GM21526 (cell line): ENCODE results near the gene CDSN.

Experiments
- ATAC-seq: cut with Tn5 transposase; IDR thresholded peaks from one replicate; pipeline ENCODE4 v1.9.1; 2021; ENCODE audit warnings: moderate library complexity; ENCODE audit not compliant: unreplicated experiment, low FRiP score

The CDSN gene

DNA sequence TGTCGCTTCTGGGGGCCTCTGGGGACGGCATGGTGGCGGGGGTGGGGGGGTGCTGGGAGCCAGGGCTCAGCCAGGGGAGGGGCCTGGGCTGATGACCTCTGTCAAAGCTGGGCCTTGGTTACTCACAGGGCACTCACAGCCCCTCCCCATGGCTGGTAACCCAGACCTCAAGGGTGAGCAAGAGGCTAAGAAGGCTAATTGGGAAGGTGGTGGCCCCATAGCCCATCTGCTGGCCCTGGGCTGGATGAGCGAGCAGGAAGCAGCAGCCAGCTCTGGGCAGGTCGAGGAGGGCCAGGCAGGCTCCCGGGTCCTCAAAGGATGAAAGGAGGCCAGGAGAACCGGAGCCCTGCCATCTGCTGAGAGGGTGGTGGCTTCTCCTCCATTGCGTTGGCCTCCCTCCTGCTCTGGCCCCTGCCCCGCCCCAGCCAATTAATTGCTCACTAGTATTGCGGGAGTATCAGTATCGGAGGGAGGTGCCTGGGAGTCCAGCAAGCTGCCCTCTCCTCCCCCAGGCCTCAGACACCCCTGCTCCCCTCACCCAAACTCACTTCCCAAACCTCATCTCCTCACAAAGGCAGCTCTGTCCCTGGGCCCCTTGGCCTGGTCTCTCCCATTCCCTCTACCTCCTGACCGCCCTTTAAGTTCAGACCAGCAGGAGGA is 1.0 kb upstream of the CDSN start:
- ATAC-seq = no peak

DNA sequence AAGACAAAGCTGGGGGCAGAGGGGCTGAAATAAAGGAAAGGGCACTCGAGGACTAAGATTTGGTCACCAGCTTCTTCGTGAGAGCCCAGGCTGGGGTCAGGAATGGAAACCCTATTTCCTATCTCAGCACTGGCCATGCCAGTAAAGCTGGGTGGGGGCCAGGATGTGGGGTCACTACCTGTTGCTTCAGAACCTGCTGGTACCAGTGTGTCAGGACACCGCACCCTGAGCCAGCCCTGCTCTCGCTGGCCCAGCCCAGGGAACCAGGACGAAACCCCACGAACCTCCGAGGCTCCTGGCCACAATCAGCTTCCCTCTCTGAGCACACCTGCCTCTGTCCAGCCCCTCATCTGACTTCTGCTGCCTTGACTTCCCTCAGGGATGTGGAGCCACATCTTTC is 2.1 kb downstream of the CDSN start:
- no peak for ATAC-seq

DNA sequence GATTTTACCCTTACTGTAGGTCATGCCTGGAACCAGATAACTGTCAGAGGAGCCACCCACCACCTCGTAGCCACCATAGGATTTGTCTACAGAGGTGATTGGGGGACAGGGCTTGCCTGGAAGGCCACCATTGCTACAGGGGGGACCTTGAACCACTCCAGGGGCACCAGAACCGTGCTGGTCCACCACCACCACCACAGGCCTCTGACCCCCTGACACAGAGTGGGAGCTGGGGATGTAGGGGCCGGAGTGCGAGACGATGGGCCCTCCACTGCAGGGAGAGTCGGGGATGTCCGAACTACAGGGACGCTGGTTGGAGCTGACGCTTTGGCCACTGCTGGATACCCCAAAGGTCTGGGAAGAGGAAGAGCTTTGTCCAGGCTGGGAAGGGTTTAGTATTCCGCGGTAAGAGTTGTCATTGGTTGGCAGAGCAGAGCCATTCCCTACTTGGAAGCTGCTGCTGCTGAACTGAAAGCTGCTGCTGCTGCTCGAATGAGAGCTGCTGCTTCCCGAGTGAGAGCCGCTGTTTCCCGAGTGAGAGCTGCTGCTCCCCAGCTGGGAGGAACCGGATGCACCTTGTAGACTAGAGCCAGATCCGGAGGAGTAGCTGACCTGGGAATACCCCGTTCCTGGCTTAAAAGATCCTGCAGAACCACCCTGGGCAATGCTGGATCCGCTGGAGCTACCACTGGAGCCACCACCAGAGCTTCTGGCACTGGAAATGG is 3.4 kb downstream of the CDSN start:
- ATAC-seq = no peak

DNA sequence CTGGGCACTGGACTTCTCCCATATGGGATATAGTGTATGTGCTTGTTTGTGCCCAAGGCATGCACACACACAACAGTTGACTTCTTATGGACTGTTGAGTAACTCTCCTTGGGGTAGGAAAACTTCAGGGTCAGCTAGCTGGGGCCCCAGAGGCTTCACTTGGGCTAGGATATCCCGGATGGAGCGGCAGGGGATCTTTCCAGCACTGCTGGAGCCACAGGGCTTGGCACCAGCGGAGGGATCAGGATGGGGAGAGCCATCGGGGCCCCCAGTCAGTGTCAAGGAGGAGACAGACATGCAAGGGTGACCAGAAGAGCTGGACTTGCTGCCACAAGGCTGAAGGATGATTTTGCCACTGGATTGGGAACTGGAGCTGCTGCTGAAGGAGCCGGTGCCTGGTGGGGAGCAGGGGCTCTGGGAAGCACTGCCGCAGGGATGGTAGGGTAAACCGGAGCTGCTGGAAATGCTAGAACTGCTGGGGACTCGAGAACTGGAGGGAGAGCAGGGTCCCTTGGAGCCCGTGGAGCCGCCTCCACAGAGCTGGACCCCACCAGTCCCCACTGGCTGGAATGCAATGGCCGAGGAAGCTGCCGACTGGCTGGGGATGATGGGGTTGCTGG is 4.2 kb downstream of the CDSN start:
- ATAC-seq = no peak

DNA sequence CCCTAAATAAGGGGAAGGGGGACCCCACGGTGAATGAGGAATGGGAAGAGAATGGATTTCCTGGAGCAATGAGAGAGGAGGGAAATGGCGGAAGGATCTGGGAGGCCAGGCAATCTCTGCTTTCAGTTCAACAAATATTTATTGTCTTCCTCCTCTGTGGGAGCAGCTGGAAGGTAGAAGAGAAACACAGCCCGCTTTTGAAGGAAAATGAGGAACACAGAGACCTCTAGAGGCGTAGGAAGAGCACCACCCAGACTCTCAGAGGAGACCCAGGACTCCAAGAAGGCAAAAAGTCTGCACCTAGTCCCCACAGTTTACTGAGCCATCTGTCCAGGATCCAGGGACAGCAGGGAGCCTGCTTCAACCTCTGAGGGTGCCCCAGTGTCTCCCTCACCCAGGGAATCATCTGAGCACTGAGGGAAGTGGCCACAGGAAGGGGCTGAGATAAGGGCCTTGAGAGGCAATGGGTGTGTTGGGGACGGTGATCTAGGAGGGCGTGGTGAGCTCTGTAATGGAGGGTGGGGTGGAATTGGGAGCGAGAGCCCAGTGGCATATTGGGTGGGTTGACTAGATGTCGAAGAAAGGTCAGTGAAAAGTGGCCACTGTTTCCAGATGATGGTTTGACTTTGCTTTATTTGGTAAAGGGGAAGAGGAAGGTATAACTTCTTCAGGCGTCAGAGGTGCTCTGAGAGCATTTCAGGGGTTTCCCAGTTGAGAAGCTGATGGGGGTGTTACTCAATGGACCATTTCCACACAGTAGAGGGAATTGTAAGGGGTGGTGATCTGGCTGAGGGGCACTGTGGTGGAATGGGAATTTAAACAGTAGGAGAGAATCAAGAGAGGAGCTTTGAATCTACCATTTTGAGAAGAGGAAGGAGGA is 5.0 kb downstream of the CDSN start:
- no peak for ATAC-seq

DNA sequence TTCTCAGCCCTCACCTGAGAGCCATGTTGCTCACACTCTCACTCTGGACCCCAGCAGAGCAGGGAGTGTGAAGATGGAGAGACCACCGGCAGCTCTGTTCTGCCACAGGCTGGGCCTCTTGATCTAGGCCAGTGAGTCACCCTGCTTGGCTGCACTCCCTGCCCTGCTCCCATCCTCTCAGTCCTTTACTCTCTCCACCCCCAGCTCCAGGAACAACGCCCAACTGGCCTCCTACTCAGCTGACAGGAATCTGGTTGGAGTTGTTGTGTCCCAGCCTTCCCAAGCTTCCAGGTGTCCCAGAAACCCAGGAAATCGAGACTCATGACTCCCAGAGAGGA is 5.7 kb downstream of the CDSN start, which contains the start of gene PSORS1C1:
Gene PSORS1C1 (plus strand): TSS at position 260 of the 338 bp plus-strand sequence. CDS start 14,833 bp downstream, outside the sequence.
- no peak for ATAC-seq

DNA sequence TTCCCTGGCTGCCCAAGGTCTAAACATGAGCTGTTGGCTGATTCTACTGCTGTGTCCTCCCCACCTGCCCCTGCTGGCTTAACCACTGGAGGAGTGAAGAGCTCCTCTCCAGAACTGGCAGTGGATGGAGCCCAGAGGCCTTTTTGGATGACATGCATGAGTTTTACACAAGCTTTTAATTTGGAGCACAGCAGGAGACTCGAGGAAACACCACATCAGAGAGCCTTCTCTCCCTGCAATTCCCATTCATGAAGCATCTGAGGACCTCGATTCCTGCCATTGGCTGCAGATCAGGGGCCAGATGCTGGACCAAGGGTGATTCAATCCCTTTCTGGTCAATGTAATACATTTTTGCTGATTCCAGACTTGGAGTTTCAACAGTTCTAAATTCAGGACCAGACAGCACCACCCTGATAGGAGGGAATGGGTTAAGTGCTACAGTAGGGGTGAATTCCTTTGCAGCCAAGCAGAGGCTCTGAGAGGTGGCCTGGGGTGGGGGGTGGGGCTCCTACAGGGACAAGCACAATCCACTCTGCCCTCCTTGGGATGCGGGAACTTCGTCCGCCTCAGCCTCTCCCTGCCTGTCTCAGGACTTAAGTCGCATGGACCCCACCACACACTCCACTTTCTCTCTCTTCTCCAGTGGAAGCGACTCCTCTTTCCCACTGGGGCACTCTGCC is 6.2 kb downstream of the CDSN start:
- ATAC-seq = no peak

DNA sequence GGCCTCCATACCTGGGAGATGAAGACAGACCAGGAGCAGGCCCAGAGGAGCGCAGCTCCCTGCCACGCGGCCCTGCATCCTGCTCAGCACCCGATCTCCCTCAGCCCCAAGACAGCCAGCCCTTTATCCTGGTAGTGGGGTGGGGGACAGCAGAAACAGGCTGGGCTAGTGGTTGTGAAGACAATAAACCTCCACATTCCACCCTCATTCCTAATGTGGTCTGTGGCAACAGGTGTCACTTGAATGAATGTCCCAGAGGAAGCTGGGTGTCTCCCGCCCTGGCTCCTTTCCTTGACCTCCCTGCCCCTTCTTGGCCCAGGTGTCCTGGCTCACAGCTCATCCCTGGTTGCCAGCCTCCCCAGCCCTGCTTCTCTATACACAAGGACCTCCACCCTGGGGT is 7.8 kb downstream of the CDSN start, which contains the start of gene C6orf15:
Gene C6orf15 (minus strand): TSS at position 98 of the 400 bp plus-strand sequence. CDS start 20 bp downstream, at position 78.
- no peak for ATAC-seq

DNA sequence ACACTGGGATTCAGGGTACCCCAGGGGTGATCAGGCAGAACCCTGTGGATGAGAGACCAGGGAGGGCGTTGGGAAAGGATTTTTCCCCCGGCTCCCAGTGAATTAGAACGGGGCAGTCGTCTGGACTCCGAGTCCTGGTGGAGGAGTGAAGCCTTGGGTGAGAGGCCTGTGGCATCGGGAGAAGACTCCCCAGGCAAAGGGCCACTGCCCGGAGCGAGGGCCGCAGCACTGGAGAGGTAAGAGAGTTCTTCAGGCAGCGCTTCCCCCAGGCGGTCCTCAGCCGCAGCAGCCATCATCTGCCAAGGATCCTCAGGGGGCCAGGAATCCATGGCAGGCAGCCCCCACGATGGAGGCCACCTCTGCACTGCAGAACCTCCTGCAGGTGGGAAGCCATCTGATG is 8.5 kb downstream of the CDSN start:
- no peak for ATAC-seq

DNA sequence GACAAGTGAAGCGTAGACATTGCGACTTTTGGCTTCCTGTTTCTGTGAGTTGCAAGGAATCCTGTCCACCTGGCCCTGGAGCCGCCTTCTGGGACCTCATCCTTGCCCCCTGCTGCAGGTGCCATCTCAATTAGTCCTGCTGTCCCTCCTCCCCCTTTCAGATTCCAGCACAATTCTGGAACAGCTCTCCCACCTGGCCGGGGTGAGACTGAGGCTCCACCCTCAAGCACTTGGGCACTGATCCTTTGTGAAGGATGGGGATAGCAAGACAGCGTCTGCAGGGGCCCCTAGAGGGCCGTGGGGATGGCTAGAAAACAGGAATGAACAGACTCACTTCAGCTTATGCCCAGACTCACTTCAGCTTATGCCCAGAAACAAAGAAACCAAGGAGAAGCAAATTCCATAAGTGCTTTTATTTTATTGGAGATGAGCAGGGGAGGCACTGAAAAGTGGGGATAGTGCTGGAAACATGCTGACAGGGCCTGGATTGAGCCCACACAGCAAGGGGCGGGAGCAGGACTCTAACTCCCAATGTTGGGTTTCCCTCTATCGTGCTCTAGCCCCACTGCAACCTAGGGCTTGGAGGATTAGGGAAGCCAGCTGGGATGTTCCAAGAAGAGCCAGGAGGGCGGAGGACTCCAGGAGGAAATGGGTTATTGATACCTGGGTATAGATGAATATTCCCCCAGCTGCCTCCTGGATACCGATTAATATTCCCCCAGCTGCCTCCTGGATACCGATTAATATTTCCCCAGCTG is 9.2 kb downstream of the CDSN start:
- ATAC-seq = no peak

DNA sequence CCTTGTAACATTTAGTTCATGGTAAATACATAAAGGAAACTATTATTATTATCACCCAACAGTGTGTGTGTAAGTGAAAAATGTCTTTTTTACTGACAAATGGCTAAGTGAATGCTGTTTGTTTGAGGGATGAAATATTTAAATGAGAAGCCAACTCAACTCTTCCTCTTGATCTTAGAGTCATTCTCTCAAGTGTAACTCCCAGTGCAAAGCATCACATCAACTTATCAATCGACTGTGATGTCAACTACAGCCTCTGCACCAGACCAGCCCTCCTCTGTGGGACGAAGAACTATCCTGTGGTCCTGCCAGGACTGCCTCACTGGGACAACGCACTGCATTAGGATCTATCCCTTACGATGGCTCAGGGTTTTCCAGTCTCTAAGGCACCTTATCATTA is 13.2 kb downstream of the CDSN start:
- ATAC-seq = no peak

DNA sequence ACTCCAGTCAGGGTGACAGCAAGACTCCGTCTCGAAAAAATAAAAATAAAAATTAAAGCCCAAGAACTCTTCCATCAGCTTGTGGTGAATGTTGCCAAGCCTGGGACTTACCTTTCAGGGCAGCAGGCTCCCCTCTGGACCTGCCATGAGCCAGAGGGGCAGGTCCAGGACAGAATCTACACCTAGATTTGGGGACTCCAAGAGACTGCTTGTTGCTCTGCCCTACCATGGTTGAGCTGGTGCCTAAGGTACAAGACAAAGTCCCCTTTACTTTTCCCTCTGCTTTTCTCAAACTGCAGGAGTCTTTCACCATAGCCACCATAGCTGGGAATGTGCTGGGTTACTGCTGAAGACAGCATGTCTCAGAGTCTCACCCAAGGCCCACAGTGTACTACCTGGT is 17.1 kb downstream of the CDSN start:
- no peak for ATAC-seq

DNA sequence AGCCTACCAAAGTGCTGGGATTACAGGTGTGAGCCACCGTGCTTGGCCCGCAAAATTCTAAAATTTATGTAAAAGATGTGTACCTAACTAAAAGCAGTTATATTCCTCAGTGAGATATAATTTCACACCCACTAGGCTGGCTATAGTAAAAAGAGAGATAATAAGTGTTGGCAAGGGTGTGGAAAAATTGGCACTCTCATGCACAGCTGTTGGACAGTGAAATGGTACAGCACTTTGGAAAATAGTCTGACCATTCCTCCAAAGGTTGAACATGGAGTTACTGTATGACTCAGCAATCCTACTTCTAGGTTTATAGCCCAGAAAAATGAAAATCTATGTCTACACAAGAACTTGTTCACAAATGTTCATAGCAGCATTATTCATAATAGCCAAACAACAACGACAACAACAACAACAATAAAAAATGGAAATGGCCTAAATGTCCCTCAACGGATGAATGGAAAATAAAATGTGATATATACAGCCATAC is 21.8 kb downstream of the CDSN start:
- no peak for ATAC-seq

DNA sequence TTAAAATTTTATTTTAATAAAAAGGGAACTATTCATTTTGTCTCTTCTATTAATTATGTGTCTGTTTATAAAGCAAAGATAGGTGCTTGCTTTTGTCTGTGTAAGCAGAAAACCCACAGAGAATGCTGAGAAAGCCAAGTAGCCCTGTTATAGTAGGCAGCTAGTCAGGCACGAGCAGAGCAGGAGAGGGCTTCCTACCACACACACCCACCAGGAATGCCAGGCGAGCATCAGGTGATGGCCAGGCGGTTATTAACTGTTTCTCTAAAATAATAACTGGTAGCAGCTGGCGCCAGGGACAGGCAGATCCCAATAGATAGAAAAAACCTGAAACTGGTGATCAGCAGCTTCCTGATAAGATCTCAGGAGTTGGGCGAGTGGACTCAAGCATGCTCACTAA is 23.6 kb downstream of the CDSN start:
- ATAC-seq = no peak

DNA sequence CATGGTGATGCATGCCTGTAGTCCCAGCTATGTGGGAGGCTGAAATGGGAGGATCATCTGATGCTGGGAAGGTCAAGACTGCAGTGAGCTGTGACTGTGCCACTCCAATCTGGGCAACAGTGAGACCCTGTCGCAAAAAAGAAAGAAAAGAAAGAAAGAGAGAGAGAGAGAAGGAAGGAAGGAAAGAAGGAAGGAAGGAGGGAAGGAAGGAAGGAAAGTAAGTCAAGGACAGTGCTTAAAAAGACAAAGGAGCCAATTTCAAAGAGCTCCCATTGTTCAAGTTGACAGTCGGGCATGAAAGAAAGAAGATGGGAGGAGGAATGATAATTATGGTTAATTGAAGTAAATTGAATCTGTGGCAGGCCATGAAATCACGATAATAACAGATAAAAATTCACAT is 24.0 kb downstream of the CDSN start:
- ATAC-seq = no peak

DNA sequence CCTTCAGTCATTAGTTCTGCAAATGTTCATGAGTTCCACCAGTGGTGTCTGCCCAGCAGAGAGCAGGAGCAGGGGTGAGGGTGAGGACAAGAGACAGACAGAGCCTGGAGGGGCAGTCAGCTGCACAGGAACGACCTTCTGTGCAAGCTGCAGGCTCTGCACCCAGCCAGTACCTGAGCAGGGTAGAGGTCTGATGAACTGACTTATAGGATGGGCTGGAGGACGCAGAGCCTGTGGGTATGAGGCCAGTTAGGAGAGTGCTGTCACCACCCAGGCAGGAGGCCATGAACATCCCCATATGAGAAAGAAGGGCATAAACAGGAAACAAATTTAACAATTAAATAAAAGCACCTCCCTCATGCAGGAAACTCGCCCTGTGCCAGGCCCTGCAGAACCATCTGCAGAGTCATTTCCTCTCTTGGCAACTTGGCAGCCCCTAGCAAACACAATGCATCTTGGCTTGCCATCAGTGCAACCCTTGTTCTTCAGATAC is 25.8 kb downstream of the CDSN start:
- no peak for ATAC-seq

DNA sequence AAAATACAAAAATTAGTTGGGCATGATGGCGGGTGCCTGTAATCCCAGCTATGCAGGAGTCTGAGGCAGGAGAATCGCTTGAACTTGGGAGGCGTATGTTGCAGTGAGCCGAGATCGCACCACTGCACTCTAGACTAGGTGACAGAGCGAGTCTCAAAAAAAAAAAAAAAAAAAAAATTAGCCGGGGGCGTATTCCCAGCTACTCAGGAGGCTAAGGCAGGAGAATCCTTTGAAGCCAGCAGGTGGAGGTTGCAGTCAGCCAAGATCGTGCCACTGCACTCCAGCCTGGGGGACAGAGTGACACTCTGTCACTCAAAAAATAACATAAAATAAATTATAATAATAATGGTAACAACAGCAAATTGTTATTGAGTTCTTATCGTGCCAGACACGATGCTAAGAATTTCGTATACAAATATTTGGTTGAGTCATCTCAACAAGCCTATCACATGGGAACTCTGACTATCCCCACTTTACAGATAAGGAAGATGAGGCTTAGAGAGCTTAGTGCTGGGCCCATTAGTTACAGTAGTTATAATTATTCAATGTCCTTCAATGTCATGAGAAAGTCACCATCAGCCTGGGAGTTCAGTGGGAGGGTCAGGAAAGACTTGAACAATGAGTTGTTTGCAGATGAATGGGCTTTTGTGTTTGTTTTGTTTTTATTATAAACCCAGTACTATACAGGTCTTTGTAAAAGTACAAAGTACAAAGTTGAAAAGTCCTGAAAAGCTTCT is 27.3 kb downstream of the CDSN start:
- ATAC-seq = no peak

DNA sequence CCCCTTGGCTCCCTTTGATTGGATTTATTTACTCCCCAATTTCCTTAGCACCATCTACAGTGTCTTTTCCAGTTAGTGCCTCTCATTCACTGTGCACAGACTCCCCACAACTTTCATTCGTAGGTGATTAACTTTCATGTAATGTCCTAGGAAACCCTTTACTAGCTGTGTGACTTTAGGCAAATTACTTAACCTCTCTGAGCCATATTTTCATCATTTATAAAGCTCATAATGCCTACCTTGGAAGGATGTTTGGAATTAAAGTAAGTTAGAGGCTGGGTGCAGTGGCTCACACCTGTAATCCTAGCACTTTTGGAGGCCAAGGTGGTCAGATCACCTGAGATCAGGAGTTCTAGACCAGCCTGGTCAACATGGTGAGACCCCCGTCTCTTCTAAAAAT is 28.0 kb downstream of the CDSN start:
- no peak for ATAC-seq

DNA sequence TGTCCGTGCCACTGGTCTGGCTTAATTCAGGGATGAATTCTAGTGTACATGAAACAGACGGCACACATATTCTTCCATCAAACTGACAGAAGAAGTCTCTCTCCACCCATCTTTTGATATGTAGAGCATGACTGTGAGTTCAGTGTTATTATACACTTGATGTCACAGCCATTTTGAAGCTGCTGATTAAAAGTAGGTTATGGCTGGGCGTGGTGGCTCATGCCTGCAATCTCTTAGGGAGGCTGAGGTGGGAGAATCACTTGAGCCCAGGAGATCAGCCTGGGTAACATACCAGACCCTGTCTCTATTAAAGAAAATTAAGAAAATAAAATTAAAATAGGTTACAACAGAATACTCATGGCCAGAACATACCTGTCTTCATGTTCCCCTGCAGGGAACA is 28.6 kb downstream of the CDSN start:
- ATAC-seq = no peak
